HEK293T (cell line): ENCODE measurements around the gene LRRC58.

Experiments
- ARNT ChIP-seq: fragments of 450-650 bp; IDR thresholded peaks from 2 replicates; pipeline ENCODE4 v1.6.1; 2017; ENCODE audit warnings: mild to moderate bottlenecking
- ELF4 ChIP-seq: fragments of 450-650 bp; IDR thresholded peaks from 2 replicates; pipeline ENCODE4 v1.6.1; 2017; ENCODE audit warnings: antibody characterized with exemption
- FOXA1 ChIP-seq: fragments of 450-650 bp; IDR thresholded peaks from 2 replicates; pipeline ENCODE4 v1.6.1; 2016; ENCODE audit warnings: mild to moderate bottlenecking
- FOXM1 ChIP-seq: fragments of 450-650 bp; IDR thresholded peaks from 2 replicates; pipeline ENCODE4 v1.6.1; 2017; ENCODE audit warnings: mild to moderate bottlenecking, borderline replicate concordance
- L3MBTL2 ChIP-seq: fragments of 450-650 bp; conservative IDR thresholded peaks from 2 replicates; pipeline ENCODE4 v1.6.1; 2016; ENCODE audit warnings: mild to moderate bottlenecking
- TARDBP ChIP-seq: fragments of 450-650 bp; IDR thresholded peaks from 2 replicates; pipeline ENCODE4 v1.6.1; 2016

GRCh38 chr3:120339362-120339761, 9.8 kb downstream of the LRRC58 start:
- no peak for TF ChIP-seq TARDBP
- no peak for TF ChIP-seq FOXA1
- no peak for TF ChIP-seq FOXM1
- no peak for TF ChIP-seq ARNT
- no peak for TF ChIP-seq ELF4
- no peak for TF ChIP-seq L3MBTL2
